HepG2 (cell line): ENCODE results near the gene STUB1. TPM values are rescaled to one million over a fixed set of nuclear protein-coding genes. Genes with fewer than 3 reads are reported as not detected.

Experiments
- BORCS8-MEF2B ChIP-seq: sonication (generic); formaldehyde crosslinking; IDR thresholded peaks from 2 replicates; pipeline ENCODE4 v1.8.0; 2022; ENCODE audit warnings: mild to moderate bottlenecking, missing genetic modification reagents
- CTCF ChIP-seq: sonication (generic); formaldehyde crosslinking; IDR thresholded peaks from 2 replicates; pipeline ENCODE4 v1.5.0; 2020; ENCODE audit warnings: mild to moderate bottlenecking, missing genetic modification reagents, moderate library complexity
- FOXK2 ChIP-seq: fragments of 450-650 bp; IDR thresholded peaks from 2 replicates; pipeline ENCODE4 v1.6.1; 2016
- HNF4G ChIP-seq, 2 experiments: sonication (generic) in 1 of 2; formaldehyde crosslinking in 1 of 2; IDR thresholded peaks; 2 replicates each; pipeline versions ENCODE4 v1.4.0 to v1.6.1; 2011 to 2020; ENCODE audit warnings: borderline replicate concordance in 2 of 2, low read depth in 2 of 2, mild to moderate bottlenecking in 2 of 2, low read length in 1 of 2, missing genetic modification reagents in 1 of 2, moderate library complexity in 1 of 2
- JDP2 ChIP-seq: sonication (generic); formaldehyde crosslinking; IDR thresholded peaks from 2 replicates; pipeline ENCODE4 v1.8.1; 2022; ENCODE audit warnings: missing genetic modification reagents, borderline replicate concordance
- KDM2A ChIP-seq: sonication (generic); formaldehyde crosslinking; IDR thresholded peaks from 2 replicates; pipeline ENCODE4 v1.4.0; 2020; ENCODE audit warnings: low read depth, missing genetic modification reagents, borderline replicate concordance
- NCOA5 ChIP-seq: sonication (generic); formaldehyde crosslinking; IDR thresholded peaks from 2 replicates; pipeline ENCODE4 v1.4.0; 2020; ENCODE audit warnings: missing genetic modification reagents
- NFATC3 ChIP-seq: sonication (generic); formaldehyde crosslinking; IDR thresholded peaks from 2 replicates; pipeline ENCODE4 v1.5.1; 2020; ENCODE audit warnings: mild to moderate bottlenecking, missing genetic modification reagents
- RAD51 ChIP-seq: fragments of 450-650 bp; IDR thresholded peaks from 2 replicates; pipeline ENCODE4 v1.6.1; 2016; ENCODE audit warnings: borderline replicate concordance
- REL ChIP-seq: sonication (generic); formaldehyde crosslinking; conservative IDR thresholded peaks from 2 replicates; pipeline ENCODE4 v1.8.0; 2022; ENCODE audit warnings: mild to moderate bottlenecking, missing genetic modification reagents, moderate library complexity
- SCMH1 ChIP-seq: sonication (generic); formaldehyde crosslinking; IDR thresholded peaks from 2 replicates; pipeline ENCODE4 v1.9.0; 2021; ENCODE audit warnings: missing genetic modification reagents, mild to moderate bottlenecking, borderline replicate concordance
- SETDB1 ChIP-seq: sonication (generic); formaldehyde crosslinking; IDR thresholded peaks from 2 replicates; pipeline ENCODE4 v1.5.1; 2020; ENCODE audit warnings: missing genetic modification reagents, mild to moderate bottlenecking, borderline replicate concordance
- THAP11 ChIP-seq: IDR thresholded peaks from 2 replicates; pipeline ENCODE4 v1.6.1; 2016; ENCODE audit warnings: missing biosample characterization, missing genetic modification reagents
- THAP9 ChIP-seq: sonication (generic); formaldehyde crosslinking; IDR thresholded peaks from 2 replicates; pipeline ENCODE4; 2020; ENCODE audit warnings: missing genetic modification reagents, mild to moderate bottlenecking, borderline replicate concordance
- ZFP37 ChIP-seq: sonication (generic); formaldehyde crosslinking; IDR thresholded peaks from 2 replicates; pipeline ENCODE4 v1.4.0; 2020; ENCODE audit warnings: missing genetic modification reagents, borderline replicate concordance
- ZFP91 ChIP-seq: sonication (generic); formaldehyde crosslinking; IDR thresholded peaks from 2 replicates; pipeline ENCODE4 v1.9.0; 2022; ENCODE audit warnings: missing genetic modification reagents, mild to moderate bottlenecking, borderline replicate concordance
- ZNF124 ChIP-seq: sonication (generic); formaldehyde crosslinking; IDR thresholded peaks from 2 replicates; pipeline ENCODE4 v1.4.0; 2020; ENCODE audit warnings: missing genetic modification reagents
- ZNF414 ChIP-seq: sonication (generic); formaldehyde crosslinking; IDR thresholded peaks from 2 replicates; pipeline ENCODE4 v1.5.0; 2020; ENCODE audit warnings: missing genetic modification reagents
- ZNF567 ChIP-seq: sonication (generic); formaldehyde crosslinking; IDR thresholded peaks from 2 replicates; pipeline ENCODE4 v1.8.1; 2023; ENCODE audit warnings: mild to moderate bottlenecking, missing genetic modification reagents, borderline replicate concordance
- ZNF589 ChIP-seq: sonication (generic); formaldehyde crosslinking; conservative IDR thresholded peaks from 2 replicates; pipeline ENCODE4 v1.8.0; 2022; ENCODE audit warnings: mild to moderate bottlenecking, moderate library complexity, missing genetic modification reagents
- ZNF713 ChIP-seq: sonication (generic); formaldehyde crosslinking; IDR thresholded peaks from 2 replicates; pipeline ENCODE4 v1.4.0; 2020; ENCODE audit warnings: mild to moderate bottlenecking, missing genetic modification reagents
- ZSCAN30 ChIP-seq: sonication (generic); formaldehyde crosslinking; IDR thresholded peaks from 2 replicates; pipeline ENCODE4 v1.5.0; 2020; ENCODE audit warnings: mild to moderate bottlenecking, missing genetic modification reagents
- polyA plus RNA-seq, 8 experiments: library from polyadenylated mRNA; depleted of rRNA in 3 of 8; stranded (reverse) in 7 of 8; unstranded in 1 of 8; fragments of >200 nt; fragmentation: Illumina TruSeq in 4 of 8; extraction: Trizol in 4 of 8; gene quantifications; 2 replicates each; pipeline versions ENCODE4 v1.2.1 to v1.2.3, GENCODE V29; 2011 to 2016; ENCODE audit warnings: low read depth in 4 of 8, missing spikeins in 1 of 8, mixed read lengths in 1 of 8; ENCODE audit not compliant: insufficient read depth in 1 of 8
- total RNA-seq, 5 experiments: library from RNA; depleted of rRNA; stranded (reverse); fragments of >200 nt; fragmentation: Illumina TruSeq; extraction: Trizol; gene quantifications; 2 replicates each; pipeline ENCODE4 v1.2.3, GENCODE V29; 2016; ENCODE audit warnings: low read depth in 1 of 5

Gene STUB1
- total and polyA plus RNA-seq, 2 of the 13 experiments (the other 11 are each of a cell fraction or from before 2014, with no cell fraction given) = 52.9 to 78.2 TPM

GRCh38 chr16:695355-696089 lies 15.3 kb downstream of the STUB1 start (continued):
- TF ChIP-seq ZFP91 (CRISPR knock-in tag) (peak; percentile 73), THAP11 (CRISPR knock-in tag) (peak; percentile 20; the same call in 1 of the 2 replicates), THAP9 (peak; percentile 73; the same call in 1 of the 2 replicates), ZNF713 (CRISPR knock-in tag) (no peak), NFATC3 (CRISPR knock-in tag) (no peak; the same call in 1 of the 2 replicates), JDP2 (CRISPR knock-in tag) (no peak), SCMH1 (CRISPR knock-in tag) (no peak), KDM2A (0 out of 2 replicates have a peak, but pooled peaks have one; percentile 57), ZNF124 (CRISPR knock-in tag) (no peak), SETDB1 (no peak), FOXK2 (no peak), ZNF589 (CRISPR knock-in tag) (peak; percentile 85; the same call in 1 of the 2 replicates), ZFP37 (CRISPR knock-in tag) (no peak; the same call in 1 of the 2 replicates), ZNF567 (0 out of 2 replicates have a peak, but pooled peaks have one; percentile 18), ZSCAN30 (CRISPR knock-in tag) (no peak), ZNF414 (CRISPR knock-in tag) (peak; percentile 75; the same call in 1 of the 2 replicates), CTCF (peak; percentile 25; the same call in 1 of the 2 replicates), BORCS8-MEF2B (peak; percentile 64; the same call in 1 of the 2 replicates), NCOA5 (CRISPR knock-in tag) (no peak), HNF4G (IDR thresholded peaks at IDR 0.05; ENCODE audit: borderline replicate concordance, low read depth, low read length) (no peak), HNF4G (CRISPR knock-in tag; IDR thresholded peaks at IDR 0.05; ENCODE audit: borderline replicate concordance, low read depth) (0 out of 2 replicates have a peak, but pooled peaks have one; percentile 23), RAD51 (no peak), REL (CRISPR knock-in tag) (0 out of 2 replicates have a peak, but pooled peaks have one; percentile 61)
